HG02973 (cell line): ENCODE data around the gene TLK1.

Experiments
- ATAC-seq: cut with Tn5 transposase; IDR thresholded peaks from one replicate; pipeline ENCODE4 v1.9.1; 2021; ENCODE audit warnings: moderate library complexity; ENCODE audit not compliant: unreplicated experiment

The TLK1 gene

GRCh38 chr2:170969872-170970496 lies 190.7 kb downstream of the TLK1 start:
- ATAC-seq: no peak

DNA sequence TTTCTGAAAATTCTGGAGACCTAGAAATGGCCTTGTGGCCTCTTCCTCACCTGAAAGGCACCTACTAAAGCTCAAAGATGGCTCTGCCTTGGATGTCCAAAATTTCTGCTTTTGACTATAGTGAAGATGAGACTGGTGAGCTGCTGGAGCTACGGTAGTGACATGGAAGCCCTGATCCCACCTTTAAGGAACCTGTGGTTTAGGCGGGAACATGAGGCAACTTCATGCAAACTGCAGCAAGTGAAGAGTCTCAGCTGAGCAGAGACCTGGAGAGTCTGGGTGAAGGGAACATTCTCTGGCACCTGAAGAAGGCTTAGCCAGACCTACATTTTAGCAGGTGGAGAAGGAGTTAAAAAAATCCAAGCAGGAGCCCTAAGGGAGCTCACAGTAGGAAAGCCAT lies 191.7 kb downstream of the TLK1 start:
- no peak for ATAC-seq

GRCh38 chr2:170968205-170969003 lies 192.3 kb downstream of the TLK1 start:
- no peak for ATAC-seq

- no peak for ATAC-seq
These were observed 193.1 kb downstream of the TLK1 start for GRCh38 chr2:170967553-170967952.

DNA sequence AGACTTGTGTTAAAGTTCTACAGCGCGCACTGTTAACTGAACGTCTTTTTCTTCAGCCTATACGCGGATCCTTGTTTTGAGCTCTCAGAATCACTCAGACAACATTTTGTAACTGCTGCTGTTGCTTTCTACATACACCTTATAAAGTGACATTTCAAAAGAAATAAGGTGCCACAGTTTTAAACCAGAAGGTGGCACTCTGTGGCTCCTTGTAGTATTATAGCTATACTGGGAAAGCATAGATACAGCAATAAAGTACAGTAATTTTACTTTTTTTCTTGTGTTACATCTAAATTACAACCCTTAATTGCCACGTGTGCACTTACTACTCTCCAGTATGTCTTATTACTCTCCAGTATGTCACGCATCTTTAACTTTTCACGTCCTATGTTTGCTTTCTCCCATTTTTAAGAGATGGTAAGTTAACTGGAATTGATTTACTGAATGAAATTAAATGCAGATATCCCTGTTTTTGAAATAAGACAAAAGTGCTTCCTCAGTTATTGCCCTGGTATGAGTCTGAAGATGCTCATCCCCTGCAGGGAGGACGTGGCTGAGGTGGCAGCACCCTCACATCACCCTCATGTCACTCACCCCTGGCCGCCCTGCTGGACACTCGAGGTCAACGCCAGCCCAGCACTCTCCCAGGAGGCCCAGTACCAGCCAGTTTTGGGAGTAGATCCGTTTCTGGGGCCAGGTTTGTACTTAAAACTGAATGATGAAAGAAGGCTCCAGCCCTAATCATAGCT lies 193.9 kb downstream of the TLK1 start:
- no peak for ATAC-seq

- no peak for ATAC-seq
These were observed 195.1 kb downstream of the TLK1 start for GRCh38 chr2:170965446-170966225.

DNA sequence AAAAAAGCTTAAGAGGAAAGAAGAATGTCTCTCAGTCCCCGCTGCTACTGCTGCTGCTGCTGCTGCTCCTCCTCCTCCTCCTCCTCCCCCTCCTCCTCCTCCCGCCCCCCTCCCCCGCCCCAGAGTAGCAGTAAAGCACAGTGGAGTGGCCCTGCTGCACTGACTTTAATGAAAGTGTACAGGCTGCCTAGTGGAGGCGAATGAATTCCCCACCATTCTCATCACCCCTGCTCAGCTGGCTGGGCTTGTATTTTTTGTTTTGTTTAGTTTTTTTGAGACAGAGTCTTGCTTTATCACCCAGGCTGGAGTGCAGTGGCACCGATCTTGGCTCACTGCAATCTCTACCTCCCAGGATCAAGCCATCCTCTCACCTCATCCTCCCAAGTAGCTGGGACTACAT lies 197.3 kb downstream of the TLK1 start:
- ATAC-seq: no peak

DNA sequence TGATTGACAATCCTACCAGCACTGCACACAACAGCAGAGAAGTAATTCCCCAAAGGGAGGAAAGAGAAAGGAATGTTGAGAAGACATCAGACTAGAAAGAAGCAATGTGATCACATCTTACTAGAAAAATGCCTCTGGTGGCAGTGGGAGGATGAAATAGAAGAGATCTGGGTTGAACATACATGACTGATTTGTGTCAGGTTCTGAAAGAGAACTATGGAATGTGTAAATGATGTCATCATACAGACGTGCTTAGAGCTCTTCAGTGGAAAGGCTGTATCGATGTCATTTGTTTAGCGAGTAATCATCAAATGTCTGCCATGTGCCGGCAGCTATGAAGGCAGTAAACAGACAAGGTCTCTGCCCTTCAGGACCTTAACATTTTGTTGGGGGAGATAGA lies 206.8 kb downstream of the TLK1 start:
- no peak for ATAC-seq

DNA sequence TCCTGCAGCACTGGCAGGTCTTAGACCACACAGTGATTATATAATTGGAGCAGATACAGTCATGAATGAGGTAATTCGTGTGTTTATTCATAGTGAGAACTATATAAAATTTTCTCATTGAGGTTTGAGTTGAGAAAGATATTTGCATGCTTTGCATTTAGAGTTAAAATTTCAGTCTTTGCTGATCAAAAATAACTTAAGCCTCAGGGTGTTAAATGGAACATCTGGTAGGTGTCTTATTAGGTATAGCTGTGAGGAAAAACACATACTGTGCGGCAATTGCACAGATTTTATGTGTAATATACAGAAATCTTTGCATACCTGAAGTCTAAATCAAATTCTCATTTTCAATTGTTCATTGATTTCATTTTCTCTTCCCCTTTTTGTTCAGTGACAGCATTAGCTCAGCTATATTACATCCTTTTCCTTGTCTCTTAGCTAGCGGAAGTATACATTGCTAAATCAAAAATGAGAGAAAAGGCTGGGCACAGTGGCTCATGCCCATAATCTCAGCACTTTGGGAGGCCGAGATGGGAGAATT lies 210.4 kb downstream of the TLK1 start:
- peak; percentile 71 for ATAC-seq

DNA sequence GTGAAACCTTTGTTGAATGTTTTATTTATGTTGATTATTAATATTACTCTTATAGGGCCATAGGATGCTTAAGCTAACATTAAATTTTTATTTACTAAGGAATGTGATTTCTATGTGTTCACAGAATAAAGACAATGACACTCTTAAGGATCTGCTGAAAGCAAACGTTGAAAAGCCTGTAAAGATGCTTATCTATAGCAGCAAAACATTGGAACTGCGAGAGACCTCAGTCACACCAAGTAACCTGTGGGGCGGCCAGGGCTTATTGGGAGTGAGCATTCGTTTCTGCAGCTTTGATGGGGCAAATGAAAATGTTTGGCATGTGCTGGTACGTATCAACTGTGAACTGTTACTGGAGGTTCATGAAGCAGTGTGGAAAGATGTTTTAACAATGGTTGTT lies 211.3 kb downstream of the TLK1 start:
- no peak for ATAC-seq

DNA sequence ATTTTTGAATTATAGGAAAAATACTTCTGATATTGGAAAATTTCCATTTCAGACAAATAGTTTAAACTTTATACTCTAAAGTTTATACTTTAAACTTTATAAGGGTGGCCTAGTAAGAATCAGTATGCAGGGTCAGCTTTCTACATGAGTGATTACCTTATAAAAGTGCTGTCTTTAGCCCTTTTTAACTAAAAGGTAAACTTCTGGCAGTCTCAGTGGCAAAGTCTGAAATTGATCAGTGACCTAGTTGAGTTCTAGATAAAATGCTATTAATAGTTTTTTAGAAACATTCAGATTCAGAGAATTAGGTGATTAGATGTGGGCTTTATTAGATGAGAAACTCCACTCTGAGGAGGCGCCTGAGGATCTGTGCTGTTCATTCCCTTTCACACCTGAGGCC lies 216.1 kb downstream of the TLK1 start:
- ATAC-seq: no peak

DNA sequence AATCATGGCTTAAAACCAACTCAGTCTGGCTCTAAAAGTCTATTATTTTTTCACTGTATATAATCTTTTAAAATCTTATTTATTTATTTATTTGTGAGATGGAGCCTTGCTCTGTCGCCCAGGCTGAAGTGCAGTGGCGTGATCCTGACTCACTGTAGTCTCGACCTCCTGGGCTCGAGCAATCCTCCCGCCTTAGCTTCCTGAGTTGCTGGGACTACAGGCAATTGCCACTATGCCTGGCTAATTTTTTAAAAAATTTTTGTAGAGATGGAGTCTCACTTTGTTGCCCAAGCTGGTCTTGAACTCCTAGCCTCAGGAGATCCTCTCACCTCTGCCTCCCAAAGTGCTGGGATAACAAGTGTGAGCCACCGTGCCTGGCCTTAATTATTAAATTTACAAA lies 217.1 kb downstream of the TLK1 start:
- no peak for ATAC-seq

DNA sequence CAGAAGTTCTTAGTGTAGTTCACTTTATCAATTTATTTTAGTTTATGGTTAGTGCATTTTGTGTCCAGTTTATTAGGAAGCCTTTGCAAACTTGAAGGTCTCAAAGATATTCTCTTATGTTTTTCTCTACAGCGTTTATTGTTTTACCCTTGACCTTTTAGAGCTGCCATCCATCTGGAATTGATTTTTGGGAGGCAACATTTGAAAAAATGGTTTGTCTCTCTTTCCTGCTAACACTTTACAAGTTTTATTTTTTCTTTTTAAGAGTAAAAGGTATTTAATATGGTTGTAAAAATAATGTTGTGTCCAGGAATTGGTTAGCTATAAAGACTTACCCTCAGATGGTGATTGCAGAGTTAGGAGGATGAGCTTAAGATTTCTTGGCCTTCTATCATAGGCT lies 217.7 kb downstream of the TLK1 start:
- no peak for ATAC-seq

DNA sequence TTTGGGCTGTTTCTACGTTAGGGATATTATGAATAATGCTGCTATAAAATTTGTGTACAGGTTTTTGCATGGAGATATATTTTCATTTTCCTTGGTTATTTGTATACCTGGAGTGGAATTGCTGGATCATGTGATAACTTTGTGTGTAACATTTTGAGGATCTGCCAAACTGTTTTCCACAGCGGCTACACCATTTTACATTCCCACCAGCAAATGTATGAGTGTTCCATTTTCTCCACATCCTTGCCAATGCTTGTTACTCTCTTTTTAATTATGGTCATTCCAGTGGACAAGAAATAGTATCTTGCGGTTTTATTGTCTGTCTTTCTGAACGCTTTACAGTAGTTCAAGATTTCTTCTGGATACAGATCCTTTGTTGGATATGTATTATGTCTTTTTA lies 218.1 kb downstream of the TLK1 start:
- ATAC-seq: no peak
